ENCODE data around the gene PDE2A. TPM values are rescaled to one million over a fixed set of nuclear protein-coding genes. Genes with fewer than 3 reads are reported as not detected.

Gene PDE2A
- total and polyA plus RNA-seq, 2 donors (not counting 3 experiments of a cell fraction or from before 2014, with no cell fraction given) = 14.8 to 16.8 TPM

- Histone ChIP-seq H3K4me2 (ENCODE audit: insufficient read depth, low read length) (no peak overlapping the region), H3K9me3 (replicated peaks; ENCODE audit: control insufficient read depth, insufficient read depth, low read length) (no peaks in the 10 kb centered on the region), H3K4me3 (replicated peaks in 1 of 3; ENCODE audit: insufficient read depth in 1 of 3, low read depth in 1 of 3, low read length in 3 of 3) (no peak overlapping the region), H3K27ac (ENCODE audit: insufficient read depth, low read depth, low read length) (no peak overlapping the region), H3K27me3 (ENCODE audit: control insufficient read depth in 2 of 2, insufficient read depth in 2 of 2, low read length in 2 of 2) (peaks cover 9 to 15% of the 10 kb centered on the region in 2 experiments), H3K36me3 (ENCODE audit: control insufficient read depth in 2 of 2, extremely low read depth in 1 of 2, insufficient read depth in 2 of 2, low read length in 2 of 2) (no peaks in the 10 kb centered on the region), H3K9me1 (replicated peaks; ENCODE audit: control insufficient read depth, extremely low read depth, insufficient read depth, low read length) (no peaks in the 10 kb centered on the region), H4K20me1 (replicated peaks; ENCODE audit: control insufficient read depth, extremely low read depth, insufficient read depth, low read length) (no peaks in the 10 kb centered on the region), H3K4me1 (ENCODE audit: control insufficient read depth, extremely low read depth, insufficient read depth, low read length) (no peaks in the 10 kb centered on the region), H2AFZ (ENCODE audit: low read depth, low read length) (no peak overlapping the region), H3K79me2 (ENCODE audit: control insufficient read depth, insufficient read depth, low read length) (no peaks in the 10 kb centered on the region), H3K9ac (replicated peaks; ENCODE audit: extremely low read depth, insufficient read depth, low read length) (no peak overlapping the region)
- no peak for DNase-seq (ENCODE audit: low read depth, low spot score)
- FAIRE-seq = no peak
- no peak for TF ChIP-seq POLR2A (IDR thresholded peaks at IDR 0.05; ENCODE audit: low read depth, low read length)
- no peak for TF ChIP-seq MAX (IDR thresholded peaks at IDR 0.05; ENCODE audit: insufficient read depth, insufficient read length)
- TF ChIP-seq JUN (IDR thresholded peaks at IDR 0.05; ENCODE audit: borderline replicate concordance, insufficient read depth, insufficient read length, low read depth) = no peak
- TF ChIP-seq CTCF (IDR thresholded peaks at IDR 0.05; ENCODE audit: extremely low read depth in 1 of 2, insufficient read depth in 1 of 2, low read depth in 1 of 2, low read length in 2 of 2) = no peak
- no peak for TF ChIP-seq EZH2 (IDR thresholded peaks at IDR 0.05; ENCODE audit: borderline replicate concordance, low read depth, low read length, severe bottlenecking)
- TF ChIP-seq POLR2AphosphoS5 (IDR thresholded peaks at IDR 0.05; ENCODE audit: insufficient read depth, low read depth, low read length) = no peak
- no peak for TF ChIP-seq MYC (IDR thresholded peaks at IDR 0.05; ENCODE audit: low read depth, low read length)
- CTCF ChIA-PET = interaction anchor here (1.0 to 3.2 kb wide), 7 partner anchors 8 to 82 kb away, joined by 3 to 18 read pairs (median 8); no protein-coding TSS in a partner anchor
- no TSS peak for BruUV-seq (replicated peaks)
- POLR2A ChIA-PET = no interaction called here
- intact Hi-C loops (cut with micrococcal nuclease) = no loop called here
- dilution Hi-C loops (cut with MboI; ENCODE audit: extremely low pct_ligation_motif_present, low sequenced_read_pairs) = no loop called here
Measured at GRCh38 chr11:72668629-72669347, 5.4 kb downstream of the PDE2A start.

Data from endothelial cell of umbilical vein (primary cell).